ENCODE results near the gene SNRNP27. TPM values are rescaled to one million over a fixed set of nuclear protein-coding genes. Genes with fewer than 3 reads are reported as not detected.

Gene SNRNP27
- total and polyA plus RNA-seq, 9 of the 15 experiments (the other 6 are each of a cell fraction or from before 2014, with no cell fraction given) = 29.2 to 102 (median 65.7) TPM

DNA sequence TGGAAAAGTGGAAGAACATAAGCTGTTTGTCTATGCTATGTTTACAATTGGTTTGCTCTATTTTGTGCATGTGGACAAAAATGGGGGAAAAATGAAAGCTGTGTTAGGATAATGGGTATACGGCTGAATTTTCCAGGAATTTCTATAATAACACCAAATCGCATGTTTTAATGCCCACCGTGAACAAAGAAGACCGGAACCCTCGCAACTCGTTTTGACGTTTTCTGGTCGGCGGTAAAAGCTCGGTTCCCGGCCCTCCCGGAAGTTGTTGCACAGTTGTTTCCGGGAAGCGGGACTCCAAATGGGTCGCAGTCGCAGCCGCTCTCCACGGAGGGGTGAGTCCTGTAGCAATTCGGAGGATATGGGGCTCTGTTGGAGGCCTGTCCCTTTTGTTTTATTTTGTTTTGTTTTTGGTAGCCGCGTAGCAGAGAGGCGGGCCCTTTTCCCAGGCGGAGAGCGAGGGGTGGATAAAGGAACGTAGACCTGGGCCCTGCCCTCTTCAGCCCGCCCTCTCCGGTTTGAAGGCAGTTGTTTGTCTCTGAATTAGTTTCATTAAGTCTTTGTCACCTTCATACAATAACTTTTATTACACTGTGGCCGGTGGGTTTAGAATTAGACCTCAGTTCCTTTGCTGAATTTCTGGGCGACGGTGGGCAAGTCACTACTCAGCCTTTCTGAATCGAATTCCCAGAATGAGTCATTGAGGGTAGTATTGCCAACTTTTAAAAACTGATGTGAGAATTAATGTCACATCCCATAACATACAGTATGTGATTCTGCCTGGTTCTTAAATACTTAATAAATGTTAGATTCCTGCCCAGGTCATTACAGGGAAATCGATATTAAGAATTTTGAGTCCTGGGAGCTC lies at the start of gene SNRNP27 (continued):
- TF ChIP-seq AFF4 (CRISPR knock-in tag; IDR thresholded peaks at IDR 0.05) = peak; percentile 81; the same call in 1 of the 2 replicates
- TF ChIP-seq MNT (conservative IDR thresholded peaks at IDR 0.05) = peak; percentile 38 to 68; a peak in 3 of 4 replicates
- 0 out of 2 replicates have a peak, but pooled peaks have one; percentile 27 for TF ChIP-seq KAT7 (CRISPR knock-in tag; IDR thresholded peaks at IDR 0.05; ENCODE audit: borderline replicate concordance)
- TF ChIP-seq ATF1 (CRISPR knock-in tag; IDR thresholded peaks at IDR 0.05) = no peak
- TF ChIP-seq ATF1 (tag; IDR thresholded peaks at IDR 0.05) = peak; percentile 78
- TF ChIP-seq NBN (IDR thresholded peaks at IDR 0.05; ENCODE audit: low read depth) = peak; percentile 53; the same call in 1 of the 2 replicates
- TF ChIP-seq ZNF232 (CRISPR knock-in tag; IDR thresholded peaks at IDR 0.05) = 0 out of 2 replicates have a peak, but pooled peaks have one; percentile 20
- TF ChIP-seq TBP (optimal IDR thresholded peaks at IDR 0.05; ENCODE audit: low read depth, low read length) = peak; percentile 99
- TF ChIP-seq NR2C2 (CRISPR knock-in tag; IDR thresholded peaks at IDR 0.05) = peak; percentile 77
- peak; percentile 96 for TF ChIP-seq NR2C2 (tag; IDR thresholded peaks at IDR 0.05)
- TF ChIP-seq HMGXB4 (CRISPR knock-in tag; IDR thresholded peaks at IDR 0.05) = 0 out of 2 replicates have a peak, but pooled peaks have one; percentile 39
- TF ChIP-seq POLR2G (IDR thresholded peaks at IDR 0.05; ENCODE audit: low read depth, low read length) = peak; percentile 80
- TF ChIP-seq ETV5 (CRISPR knock-in tag; IDR thresholded peaks at IDR 0.05; ENCODE audit: low read depth) = peak; percentile 74
- TF ChIP-seq, protein P1, sequence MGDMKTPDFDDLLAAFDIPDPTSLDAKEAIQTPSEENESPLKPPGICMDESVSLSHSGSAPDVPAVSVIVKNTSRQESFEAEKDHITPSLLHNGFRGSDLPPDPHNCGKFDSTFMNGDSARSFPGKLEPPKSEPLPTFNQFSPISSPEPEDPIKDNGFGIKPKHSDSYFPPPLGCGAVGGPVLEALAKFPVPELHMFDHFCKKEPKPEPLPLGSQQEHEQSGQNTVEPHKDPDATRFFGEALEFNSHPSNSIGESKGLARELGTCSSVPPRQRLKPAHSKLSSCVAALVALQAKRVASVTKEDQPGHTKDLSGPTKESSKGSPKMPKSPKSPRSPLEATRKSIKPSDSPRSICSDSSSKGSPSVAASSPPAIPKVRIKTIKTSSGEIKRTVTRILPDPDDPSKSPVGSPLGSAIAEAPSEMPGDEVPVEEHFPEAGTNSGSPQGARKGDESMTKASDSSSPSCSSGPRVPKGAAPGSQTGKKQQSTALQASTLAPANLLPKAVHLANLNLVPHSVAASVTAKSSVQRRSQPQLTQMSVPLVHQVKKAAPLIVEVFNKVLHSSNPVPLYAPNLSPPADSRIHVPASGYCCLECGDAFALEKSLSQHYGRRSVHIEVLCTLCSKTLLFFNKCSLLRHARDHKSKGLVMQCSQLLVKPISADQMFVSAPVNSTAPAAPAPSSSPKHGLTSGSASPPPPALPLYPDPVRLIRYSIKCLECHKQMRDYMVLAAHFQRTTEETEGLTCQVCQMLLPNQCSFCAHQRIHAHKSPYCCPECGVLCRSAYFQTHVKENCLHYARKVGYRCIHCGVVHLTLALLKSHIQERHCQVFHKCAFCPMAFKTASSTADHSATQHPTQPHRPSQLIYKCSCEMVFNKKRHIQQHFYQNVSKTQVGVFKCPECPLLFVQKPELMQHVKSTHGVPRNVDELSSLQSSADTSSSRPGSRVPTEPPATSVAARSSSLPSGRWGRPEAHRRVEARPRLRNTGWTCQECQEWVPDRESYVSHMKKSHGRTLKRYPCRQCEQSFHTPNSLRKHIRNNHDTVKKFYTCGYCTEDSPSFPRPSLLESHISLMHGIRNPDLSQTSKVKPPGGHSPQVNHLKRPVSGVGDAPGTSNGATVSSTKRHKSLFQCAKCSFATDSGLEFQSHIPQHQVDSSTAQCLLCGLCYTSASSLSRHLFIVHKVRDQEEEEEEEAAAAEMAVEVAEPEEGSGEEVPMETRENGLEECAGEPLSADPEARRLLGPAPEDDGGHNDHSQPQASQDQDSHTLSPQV (IDR thresholded peaks at IDR 0.05) = 0 out of 2 replicates have a peak, but pooled peaks have one; percentile 36
- peak; percentile 13; the same call in 1 of the 2 replicates for TF ChIP-seq PYGO2 (tag; IDR thresholded peaks at IDR 0.05)
